Trophoblast cell (in vitro differentiated cells and primary cell): ENCODE measurements around the gene ATP5F1C.

Experiments
- DNase-seq, 2 donors: peaks; one replicate each; pipeline ENCODE4 v3.0.0-alpha.2; 2016
- H2AFZ ChIP-seq: 2 replicates; pipeline ENCODE4 v1.6.1; 2013; ENCODE audit warnings: low read length, moderate library complexity, mild to moderate bottlenecking; ENCODE audit not compliant: insufficient read depth, poor library complexity
- H2AK5ac ChIP-seq: 2 replicates; pipeline ENCODE4 v1.6.1; 2013; ENCODE audit warnings: mild to moderate bottlenecking, low read length
- H2BK120ac ChIP-seq: 2 replicates; pipeline ENCODE4 v1.6.1; 2013; ENCODE audit warnings: low read length, mild to moderate bottlenecking, moderate library complexity; ENCODE audit not compliant: insufficient read depth, poor library complexity
- H2BK12ac ChIP-seq: 2 replicates; pipeline ENCODE4 v1.6.1; 2013; ENCODE audit warnings: mild to moderate bottlenecking, low read length, moderate library complexity
- H2BK5ac ChIP-seq: 2 replicates; pipeline ENCODE4 v1.6.1; 2013; ENCODE audit warnings: low read length, low read depth, moderate library complexity, mild to moderate bottlenecking; ENCODE audit not compliant: poor library complexity
- H3K14ac ChIP-seq: 2 replicates; pipeline ENCODE4 v1.6.1; 2013; ENCODE audit warnings: mild to moderate bottlenecking, low read length
- H3K18ac ChIP-seq: 2 replicates; pipeline ENCODE4 v1.6.1; 2013; ENCODE audit warnings: mild to moderate bottlenecking, low read length
- H3K23ac ChIP-seq: 2 replicates; pipeline ENCODE4 v1.6.1; 2013; ENCODE audit warnings: low read length
- H3K27ac ChIP-seq: 2 replicates; pipeline ENCODE4 v1.5.1; 2013; ENCODE audit warnings: low read depth, mild to moderate bottlenecking, inconsistent platforms, low read length, moderate library complexity
- H3K27me3 ChIP-seq: 2 replicates; pipeline ENCODE4 v1.6.1; 2013; ENCODE audit warnings: inconsistent platforms, mild to moderate bottlenecking, low read length, moderate library complexity; ENCODE audit not compliant: insufficient read depth
- H3K36me3 ChIP-seq, 2 experiments: 1 replicate in 1 of 2; 2 replicates in 1 of 2; pipeline ENCODE4 v1.6.1; 2013; ENCODE audit warnings: low read length in 2 of 2, mild to moderate bottlenecking in 2 of 2, moderate library complexity in 1 of 2; ENCODE audit not compliant: insufficient read depth in 2 of 2, control insufficient read depth in 1 of 2
- H3K4ac ChIP-seq: 2 replicates; pipeline ENCODE4 v1.6.1; 2013; ENCODE audit warnings: low read depth, mild to moderate bottlenecking, low read length, moderate library complexity
- H3K4me1 ChIP-seq, 2 experiments: 1 replicate in 1 of 2; 2 replicates in 1 of 2; pipeline ENCODE4 v1.6.1; 2013; ENCODE audit warnings: low read length in 2 of 2, mild to moderate bottlenecking in 2 of 2, moderate library complexity in 1 of 2; ENCODE audit not compliant: insufficient read depth in 2 of 2, control insufficient read depth in 1 of 2
- H3K4me2 ChIP-seq: 2 replicates; pipeline ENCODE4 v1.6.1; 2013; ENCODE audit warnings: inconsistent platforms, mild to moderate bottlenecking, low read length, moderate library complexity
- H3K4me3 ChIP-seq: 2 replicates; pipeline ENCODE4 v1.5.1; 2013; ENCODE audit warnings: mild to moderate bottlenecking, low read depth, low read length, inconsistent platforms
- H3K79me1 ChIP-seq: one replicate; pipeline ENCODE4 v1.6.1; 2013; ENCODE audit warnings: low read length
- H3K79me2 ChIP-seq: 2 replicates; pipeline ENCODE4 v1.6.1; 2013; ENCODE audit warnings: low read length, mild to moderate bottlenecking; ENCODE audit not compliant: control insufficient read depth, insufficient read depth, poor library complexity
- H3K9ac ChIP-seq: 2 replicates; pipeline ENCODE4 v1.6.1; 2013; ENCODE audit warnings: mild to moderate bottlenecking, low read length
- H3K9me3 ChIP-seq: 2 replicates; pipeline ENCODE4 v1.6.1; 2013; ENCODE audit warnings: low read depth, mild to moderate bottlenecking, control low read depth, inconsistent platforms, low read length; ENCODE audit not compliant: insufficient read depth
- H4K12ac ChIP-seq: 2 replicates; pipeline ENCODE4 v1.6.1; 2013; ENCODE audit warnings: low read depth, mild to moderate bottlenecking, low read length, moderate library complexity
- H4K8ac ChIP-seq: 2 replicates; pipeline ENCODE4 v1.6.1; 2013; ENCODE audit warnings: low read depth, mild to moderate bottlenecking, low read length, moderate library complexity
- H4K91ac ChIP-seq: one replicate; pipeline ENCODE4 v1.6.1; 2013; ENCODE audit warnings: low read depth, mild to moderate bottlenecking, low read length, moderate library complexity
- WGBS: extraction: QIAGEN DNeasy Blood & Tissue Kit; methylation state at CpG from one replicate; pipeline ENCODE4 v1.1.7; 2013; ENCODE audit warnings: missing lambda C conversion rate; ENCODE audit not compliant: insufficient read length, insufficient coverage; ENCODE audit errors: extremely low coverage; 5-methylcytosine and 5-hydroxymethylcytosine counted together

Gene ATP5F1C

DNA sequence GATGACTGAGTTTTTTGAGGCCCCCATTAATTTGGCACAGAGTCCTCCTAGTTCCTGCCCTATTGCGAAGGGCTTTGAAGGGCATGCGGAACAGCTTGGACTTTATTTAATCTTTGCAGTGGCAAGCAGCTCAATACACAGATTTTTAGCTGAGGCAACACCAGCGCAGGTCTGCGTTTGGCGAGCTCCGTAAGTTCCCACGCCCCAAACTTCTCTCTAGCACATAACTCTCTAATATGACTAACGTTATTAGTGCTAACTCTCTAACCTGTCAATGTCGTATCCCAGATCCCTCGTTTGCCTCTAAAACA lies 30.0 kb downstream of the ATP5F1C start:
- H2BK5ac ChIP-seq, result no peak overlapping the region
- H3K9me3 ChIP-seq, result no peaks in the 10 kb centered on the region
- H3K14ac ChIP-seq, result no peak overlapping the region
- peak overlapping the region; percentile 88 for H3K4me3 ChIP-seq
- H3K79me1 ChIP-seq, result peaks cover 3% of the 10 kb centered on the region
- no peak overlapping the region for H2BK120ac ChIP-seq
- no CpG with 5 or more reads among the region's 10 CpGs for WGBS
- peak overlapping the region; percentile 31 for H4K91ac ChIP-seq
- H3K36me3 ChIP-seq, result peaks cover 0 to 2% of the 10 kb centered on the region in 2 experiments
- peak overlapping the region; percentile 81 for H4K8ac ChIP-seq
- H2AFZ ChIP-seq, result peak overlapping the region; percentile 87
- H3K4me2 ChIP-seq, result peak overlapping the region; percentile 76
- peaks cover 3% of the 10 kb centered on the region for H3K27me3 ChIP-seq
- H2BK12ac ChIP-seq, result no peak overlapping the region
- H4K12ac ChIP-seq, result peak overlapping the region; percentile 77
- H3K23ac ChIP-seq, result no peak overlapping the region
- peaks cover 7% of the 10 kb centered on the region for H3K79me2 ChIP-seq
- peak overlapping the region; percentile 23 for H3K9ac ChIP-seq
- no peak overlapping the region for H3K4ac ChIP-seq
- no peak for DNase-seq
- H2AK5ac ChIP-seq, result no peak overlapping the region
- no peak overlapping the region for H3K18ac ChIP-seq
- H3K27ac ChIP-seq, result no peak overlapping the region
- peaks cover 0 to 5% of the 10 kb centered on the region in 2 experiments for H3K4me1 ChIP-seq

DNA sequence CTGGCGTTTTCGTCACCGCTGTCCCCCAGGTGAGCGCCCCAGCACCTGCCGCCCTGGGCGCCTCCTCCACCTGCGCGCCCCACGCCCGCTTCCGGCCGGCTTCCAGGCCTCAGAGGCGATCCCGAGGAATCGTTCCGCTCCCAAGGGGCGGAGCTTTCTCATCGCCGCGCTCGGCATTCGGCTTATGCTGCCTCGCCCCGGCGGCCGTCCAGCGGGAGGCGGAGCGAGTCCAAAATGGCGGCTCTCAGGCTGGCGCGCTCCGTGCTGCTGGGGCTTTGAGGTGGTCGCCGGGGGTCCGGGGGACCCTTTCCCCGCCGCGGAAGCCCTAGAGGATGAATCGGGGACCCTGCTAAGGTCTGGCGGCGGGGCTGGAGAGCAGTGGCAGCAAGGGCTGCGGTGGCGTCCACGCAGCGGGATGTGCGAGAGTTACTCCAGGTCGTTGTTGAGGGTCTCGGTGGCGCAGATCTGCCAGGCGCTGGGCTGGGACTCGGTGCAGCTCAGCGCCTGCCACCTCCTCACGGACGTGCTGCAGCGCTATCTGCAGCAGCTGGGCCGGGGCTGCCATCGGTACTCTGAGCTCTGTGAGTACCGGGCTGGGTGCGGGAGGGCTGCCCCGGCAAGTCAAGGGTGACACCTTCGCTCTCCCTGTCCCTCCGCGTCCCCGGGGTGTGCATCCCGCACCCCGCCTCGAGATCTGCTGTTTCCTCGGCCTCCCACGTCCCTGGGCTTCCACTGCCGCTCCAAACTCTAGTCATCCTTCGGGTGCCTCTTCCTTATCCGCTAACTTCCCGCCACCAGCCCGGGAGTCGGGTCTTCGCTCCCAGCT lies 30.5 kb downstream of the ATP5F1C start, which contains the start of gene TAF3:
TAF3 (plus strand) TSS at position 211 of the 826 bp plus-strand sequence; CDS start at position 416, 205 bp downstream.
- peaks cover 0 to 2% of the 10 kb centered on the region in 2 experiments for H3K36me3 ChIP-seq

DNA sequence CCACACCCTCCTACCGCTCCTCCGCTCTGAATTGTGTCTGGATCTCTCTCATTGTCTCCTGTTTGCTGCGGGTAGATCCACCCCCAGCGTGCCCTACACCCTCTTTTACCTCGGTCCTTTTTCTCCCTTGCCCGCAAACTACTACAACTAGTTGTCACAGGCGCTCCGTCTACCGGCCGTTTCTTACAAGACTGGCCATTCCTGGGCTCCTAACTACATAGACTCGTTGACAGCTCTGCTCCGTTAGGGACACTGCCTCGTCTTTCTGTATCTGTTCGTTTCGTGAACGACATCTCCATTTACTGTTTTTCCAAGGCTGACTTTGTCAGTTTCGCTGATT lies 31.1 kb downstream of the ATP5F1C start:
- H3K4me3 ChIP-seq, result peak overlapping the region; percentile 99
- peak overlapping the region; percentile 97 for H3K23ac ChIP-seq
- H3K27me3 ChIP-seq, result peaks cover 3% of the 10 kb centered on the region
- peaks cover 7% of the 10 kb centered on the region for H3K79me2 ChIP-seq
- H3K14ac ChIP-seq, result no peak overlapping the region
- H3K36me3 ChIP-seq, result peaks cover 0 to 2% of the 10 kb centered on the region in 2 experiments
- WGBS, result no CpG with 5 or more reads among the region's 17 CpGs
- DNase-seq, result peak; percentile 38 to 65
- no peak overlapping the region for H2BK12ac ChIP-seq
- peaks cover 0 to 5% of the 10 kb centered on the region in 2 experiments for H3K4me1 ChIP-seq
- H4K8ac ChIP-seq, result peak overlapping the region; percentile 92
- peaks cover 3% of the 10 kb centered on the region for H3K79me1 ChIP-seq
- H3K4me2 ChIP-seq, result peak overlapping the region; percentile 100
- H2AFZ ChIP-seq, result peak overlapping the region; percentile 92
- H2AK5ac ChIP-seq, result no peak overlapping the region
- peak overlapping the region; percentile 91 for H3K18ac ChIP-seq
- H3K9ac ChIP-seq, result peak overlapping the region; percentile 92
- H3K9me3 ChIP-seq, result no peaks in the 10 kb centered on the region
- H2BK5ac ChIP-seq, result no peak overlapping the region
- H2BK120ac ChIP-seq, result no peak overlapping the region
- peak overlapping the region; percentile 70 for H4K12ac ChIP-seq
- no peak overlapping the region for H4K91ac ChIP-seq
- H3K27ac ChIP-seq, result no peak overlapping the region
- H3K4ac ChIP-seq, result peak overlapping the region; percentile 47

More for the DNA sequence above, 30.5 kb downstream of the ATP5F1C start, which contains the start of gene TAF3:
- Histone ChIP-seq H2BK12ac (no peak within 1 kb of the TSS), H3K9me3 (no peaks in the 10 kb centered on the region), H4K8ac (peak within 1 kb of the TSS; percentile 92), H2BK5ac (no peak within 1 kb of the TSS), H3K4ac (peak within 1 kb of the TSS; percentile 47), H2AK5ac (peak within 1 kb of the TSS; percentile 8), H3K27me3 (peaks cover 3% of the 10 kb centered on the region), H3K14ac (peak within 1 kb of the TSS; percentile 41), H4K91ac (peak within 1 kb of the TSS; percentile 65), H4K12ac (peak within 1 kb of the TSS; percentile 77), H2AFZ (peak within 1 kb of the TSS; percentile 92), H3K79me1 (peaks cover 3% of the 10 kb centered on the region), H3K27ac (no peak within 1 kb of the TSS), H3K9ac (peak within 1 kb of the TSS; percentile 92), H3K79me2 (peaks cover 7% of the 10 kb centered on the region), H3K4me1 (peaks cover 0 to 5% of the 10 kb centered on the region in 2 experiments), H3K4me3 (peak within 1 kb of the TSS; percentile 99), H3K18ac (peak within 1 kb of the TSS; percentile 91), H2BK120ac (peak within 1 kb of the TSS; percentile 37), H3K23ac (peak within 1 kb of the TSS; percentile 97), H3K4me2 (peak within 1 kb of the TSS; percentile 100)
- DNase-seq, result peak; percentile 92 to 98
- no CpG with 5 or more reads among the region's 77 CpGs for WGBS

DNA sequence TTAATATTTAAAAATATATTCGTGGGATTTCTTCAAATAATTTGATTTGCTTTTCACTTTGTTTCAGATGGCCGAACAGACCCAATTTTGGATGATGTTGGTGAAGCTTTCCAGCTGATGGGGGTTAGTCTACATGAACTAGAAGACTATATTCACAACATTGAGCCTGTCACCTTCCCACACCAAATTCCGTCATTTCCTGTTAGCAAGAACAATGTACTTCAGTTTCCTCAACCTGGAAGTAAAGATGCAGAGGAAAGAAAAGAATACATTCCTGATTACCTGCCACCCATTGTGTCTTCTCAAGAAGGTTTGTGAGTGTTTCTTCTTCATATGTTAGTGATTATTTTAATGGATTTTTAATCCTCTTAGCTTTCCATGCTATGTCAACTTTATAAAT lies 36.3 kb downstream of the ATP5F1C start:
- Histone ChIP-seq H3K23ac (no peak overlapping the region), H4K8ac (no peak overlapping the region), H3K4me1 (peaks cover 0 to 2% of the 10 kb centered on the region in 2 experiments), H2BK120ac (no peak overlapping the region), H3K79me1 (no peaks in the 10 kb centered on the region), H3K36me3 (peaks cover 0 to 5% of the 10 kb centered on the region in 2 experiments), H3K4ac (no peak overlapping the region), H3K79me2 (peaks cover 2% of the 10 kb centered on the region), H3K9me3 (no peaks in the 10 kb centered on the region), H3K18ac (no peak overlapping the region), H3K27ac (no peak overlapping the region), H3K4me2 (no peak overlapping the region), H2BK12ac (no peak overlapping the region), H3K27me3 (no peaks in the 10 kb centered on the region), H4K91ac (no peak overlapping the region), H2AK5ac (no peak overlapping the region), H2AFZ (no peak overlapping the region), H2BK5ac (no peak overlapping the region), H3K14ac (no peak overlapping the region), H4K12ac (no peak overlapping the region), H3K4me3 (no peak overlapping the region), H3K9ac (no peak overlapping the region)
- DNase-seq, result no peak
- no CpG with 5 or more reads among the region's 3 CpGs for WGBS
